Astrocyte (in vitro differentiated cells and primary cell): ENCODE results near the gene CLOCK. TPM values are rescaled to one million over a fixed set of nuclear protein-coding genes. Genes with fewer than 3 reads are reported as not detected.

Experiments used
- DNase-seq: peaks from one replicate; pipeline ENCODE4 v3.0.0-alpha.2; 2010; ENCODE audit warnings: low read depth
- FAIRE-seq: peaks from 2 replicates; lab custom pipeline; 2011; peaks lifted over from hg19 to GRCh38; lab: Jason Lieb, UNC
- H2AFZ ChIP-seq: 2 replicates; pipeline ENCODE4 v1.6.0; 2012; ENCODE audit warnings: low read depth, low read length, inconsistent platforms
- H3K27ac ChIP-seq: 2 replicates; pipeline ENCODE4 v1.5.1; 2011; ENCODE audit warnings: low read depth, low read length, inconsistent platforms
- H3K27me3 ChIP-seq: 2 replicates; pipeline ENCODE4 v1.6.0; 2011; ENCODE audit warnings: low read length, inconsistent platforms; ENCODE audit not compliant: insufficient read depth
- H3K36me3 ChIP-seq: 2 replicates; pipeline ENCODE4 v1.5.1; 2011; ENCODE audit warnings: low read length, inconsistent platforms; ENCODE audit not compliant: insufficient read depth
- H3K4me1 ChIP-seq: 2 replicates; pipeline ENCODE4 v1.5.1; 2011; ENCODE audit warnings: low read length, inconsistent platforms; ENCODE audit not compliant: insufficient read depth
- H3K4me2 ChIP-seq: 2 replicates; pipeline ENCODE4 v1.6.0; 2012; ENCODE audit warnings: low read length, inconsistent platforms
- H3K4me3 ChIP-seq: 2 replicates; pipeline ENCODE4 v1.5.1; 2011; ENCODE audit warnings: low read depth, mild to moderate bottlenecking, low read length, inconsistent platforms; ENCODE audit not compliant: insufficient read depth
- H3K79me2 ChIP-seq: 2 replicates; pipeline ENCODE4 v1.6.0; 2012; ENCODE audit warnings: mild to moderate bottlenecking, low read length, inconsistent platforms; ENCODE audit not compliant: insufficient read depth
- H3K9ac ChIP-seq: 2 replicates; pipeline ENCODE4 v1.6.0; 2012; ENCODE audit warnings: mild to moderate bottlenecking, low read length, inconsistent platforms
- H3K9me3 ChIP-seq: 2 replicates; pipeline ENCODE4 v1.5.1; 2012; ENCODE audit warnings: low read depth, mild to moderate bottlenecking, low read length, inconsistent platforms; ENCODE audit not compliant: insufficient read depth
- H4K20me1 ChIP-seq: 2 replicates; pipeline ENCODE4 v1.6.0; 2012; ENCODE audit warnings: low read length, inconsistent platforms; ENCODE audit not compliant: insufficient read depth
- H3K27ac Mint-ChIP-seq: one replicate; pipeline ENCODE4 v1.8.0; 2021; ENCODE audit warnings: mild to moderate bottlenecking, mixed read lengths; ENCODE audit not compliant: unreplicated experiment
- H3K27me3 Mint-ChIP-seq: one replicate; pipeline ENCODE4 v1.8.0; 2021; ENCODE audit warnings: low read depth, mixed read lengths; ENCODE audit not compliant: unreplicated experiment
- H3K36me3 Mint-ChIP-seq: one replicate; pipeline ENCODE4 v1.8.0; 2021; ENCODE audit warnings: low read depth, mixed read lengths; ENCODE audit not compliant: unreplicated experiment
- H3K4me1 Mint-ChIP-seq: one replicate; pipeline ENCODE4 v1.8.0; 2021; ENCODE audit warnings: low read depth, mixed read lengths; ENCODE audit not compliant: unreplicated experiment
- H3K4me3 Mint-ChIP-seq: one replicate; pipeline ENCODE4 v1.8.0; 2021; ENCODE audit warnings: mild to moderate bottlenecking, moderate library complexity, mixed read lengths; ENCODE audit not compliant: unreplicated experiment
- H3K9me3 Mint-ChIP-seq: one replicate; pipeline ENCODE4 v1.8.0; 2021; ENCODE audit warnings: mild to moderate bottlenecking, mixed read lengths; ENCODE audit not compliant: unreplicated experiment
- CTCF ChIP-seq: IDR thresholded peaks from 2 replicates; pipeline ENCODE4 v1.5.1; 2011; ENCODE audit warnings: low read depth, mild to moderate bottlenecking, inconsistent platforms, low read length, moderate library complexity; ENCODE audit not compliant: insufficient read depth
- EZH2 ChIP-seq: IDR thresholded peaks from 2 replicates; pipeline ENCODE4 v1.6.1; 2012; ENCODE audit warnings: mild to moderate bottlenecking, low read length, inconsistent platforms; ENCODE audit not compliant: insufficient read depth
- total RNA-seq: library from RNA; stranded (reverse); gene quantifications from 2 replicates; pipeline ENCODE4 v1.2.1, GENCODE V29; 2021

The CLOCK gene
- total RNA-seq, 1 donor from 2014 or later: 20.4 TPM

- Histone ChIP-seq H3K9ac (peak overlapping the region; percentile 98), H3K9me3 (no peaks in the 10 kb centered on the region), H4K20me1 (peaks cover 36% of the 10 kb centered on the region), H3K36me3 (no peaks in the 10 kb centered on the region), H3K27me3 (no peaks in the 10 kb centered on the region), H3K79me2 (peaks cover 44% of the 10 kb centered on the region), H3K4me2 (peak overlapping the region; percentile 92), H2AFZ (peak overlapping the region; percentile 92), H3K27ac (peak overlapping the region; percentile 89), H3K4me1 (peaks cover 8% of the 10 kb centered on the region), H3K4me3 (peak overlapping the region; percentile 90)
- no peaks in the 10 kb centered on the region for H3K4me1 Mint-ChIP-seq
- DNase-seq (no peak), FAIRE-seq (no peak)
- H3K9me3 Mint-ChIP-seq: peaks cover 3% of the 10 kb centered on the region
- TF ChIP-seq CTCF (no peak), EZH2 (no peak)
- no peaks in the 10 kb centered on the region for H3K27me3 Mint-ChIP-seq
- peaks cover 12% of the 10 kb centered on the region for H3K36me3 Mint-ChIP-seq
- peak overlapping the region; percentile 93 for H3K27ac Mint-ChIP-seq
- H3K4me3 Mint-ChIP-seq: peak overlapping the region; percentile 94
Measured at GRCh38 chr4:55395218-55395528, 151.5 kb downstream of the CLOCK start.

- H3K27me3 ChIP-seq: no peaks in the 10 kb centered on the region
- H3K27ac ChIP-seq: no peak overlapping the region
- no peak overlapping the region for H3K4me3 Mint-ChIP-seq
- H4K20me1 ChIP-seq: peaks cover 24% of the 10 kb centered on the region
- peaks cover 12% of the 10 kb centered on the region for H3K36me3 Mint-ChIP-seq
- peaks cover 31% of the 10 kb centered on the region for H3K79me2 ChIP-seq
- H3K9ac ChIP-seq: no peak overlapping the region
- no peak overlapping the region for H3K4me3 ChIP-seq
- no peak overlapping the region for H3K4me2 ChIP-seq
- H3K36me3 ChIP-seq: no peaks in the 10 kb centered on the region
- no peaks in the 10 kb centered on the region for H3K4me1 Mint-ChIP-seq
- H3K27me3 Mint-ChIP-seq: no peaks in the 10 kb centered on the region
- FAIRE-seq (no peak), DNase-seq (no peak)
- no peak for TF ChIP-seq EZH2
- no peak for TF ChIP-seq CTCF
- H2AFZ ChIP-seq: no peak overlapping the region
- H3K9me3 Mint-ChIP-seq: peaks cover 3% of the 10 kb centered on the region
- H3K9me3 ChIP-seq: no peaks in the 10 kb centered on the region
- H3K4me1 ChIP-seq: peaks cover 4% of the 10 kb centered on the region
- H3K27ac Mint-ChIP-seq: no peak overlapping the region
Measured at GRCh38 chr4:55393461-55394320, 153.0 kb downstream of the CLOCK start.

GRCh38 chr4:55386840-55387239 lies 159.9 kb downstream of the CLOCK start:
- Mint-ChIP-seq H3K9me3 (peaks cover 3% of the 10 kb centered on the region), H3K4me3 (no peak overlapping the region), H3K27me3 (no peaks in the 10 kb centered on the region), H3K36me3 (peaks cover 2% of the 10 kb centered on the region), H3K27ac (no peak overlapping the region), H3K4me1 (peaks cover 10% of the 10 kb centered on the region)
- TF ChIP-seq CTCF: no peak
- no peak for TF ChIP-seq EZH2
- no peaks in the 10 kb centered on the region for H3K36me3 ChIP-seq
- H3K9ac ChIP-seq: no peak overlapping the region
- no peaks in the 10 kb centered on the region for H3K27me3 ChIP-seq
- H3K27ac ChIP-seq: no peak overlapping the region
- H3K4me1 ChIP-seq: peaks cover 13% of the 10 kb centered on the region
- H4K20me1 ChIP-seq: no peaks in the 10 kb centered on the region
- H3K79me2 ChIP-seq: no peaks in the 10 kb centered on the region
- no peak for FAIRE-seq
- H3K9me3 ChIP-seq: no peaks in the 10 kb centered on the region
- H3K4me2 ChIP-seq: no peak overlapping the region
- H2AFZ ChIP-seq: no peak overlapping the region
- DNase-seq: no peak
- H3K4me3 ChIP-seq: no peak overlapping the region
